HT1080 (cell line): ENCODE measurements around the gene RNF5. TPM values are rescaled to one million over a fixed set of nuclear protein-coding genes. Genes with fewer than 3 reads are reported as not detected.
A peak's percentile ranks its signal among the peaks of the same experiment; 100 is the strongest.

Experiments used
- DNase-seq: peaks from one replicate; pipeline ENCODE4 v3.0.0-alpha.2; 2015; ENCODE audit warnings: low read depth
- total RNA-seq: library from RNA; depleted of rRNA; stranded (reverse); fragments of >200 nt; shearing (Covaris generic); gene quantifications from 2 replicates; pipeline ENCODE4 v1.2.3, GENCODE V29; 2014

Gene RNF5
- total RNA-seq, 1 experiment from 2014 or later = 56.0 TPM

DNA sequence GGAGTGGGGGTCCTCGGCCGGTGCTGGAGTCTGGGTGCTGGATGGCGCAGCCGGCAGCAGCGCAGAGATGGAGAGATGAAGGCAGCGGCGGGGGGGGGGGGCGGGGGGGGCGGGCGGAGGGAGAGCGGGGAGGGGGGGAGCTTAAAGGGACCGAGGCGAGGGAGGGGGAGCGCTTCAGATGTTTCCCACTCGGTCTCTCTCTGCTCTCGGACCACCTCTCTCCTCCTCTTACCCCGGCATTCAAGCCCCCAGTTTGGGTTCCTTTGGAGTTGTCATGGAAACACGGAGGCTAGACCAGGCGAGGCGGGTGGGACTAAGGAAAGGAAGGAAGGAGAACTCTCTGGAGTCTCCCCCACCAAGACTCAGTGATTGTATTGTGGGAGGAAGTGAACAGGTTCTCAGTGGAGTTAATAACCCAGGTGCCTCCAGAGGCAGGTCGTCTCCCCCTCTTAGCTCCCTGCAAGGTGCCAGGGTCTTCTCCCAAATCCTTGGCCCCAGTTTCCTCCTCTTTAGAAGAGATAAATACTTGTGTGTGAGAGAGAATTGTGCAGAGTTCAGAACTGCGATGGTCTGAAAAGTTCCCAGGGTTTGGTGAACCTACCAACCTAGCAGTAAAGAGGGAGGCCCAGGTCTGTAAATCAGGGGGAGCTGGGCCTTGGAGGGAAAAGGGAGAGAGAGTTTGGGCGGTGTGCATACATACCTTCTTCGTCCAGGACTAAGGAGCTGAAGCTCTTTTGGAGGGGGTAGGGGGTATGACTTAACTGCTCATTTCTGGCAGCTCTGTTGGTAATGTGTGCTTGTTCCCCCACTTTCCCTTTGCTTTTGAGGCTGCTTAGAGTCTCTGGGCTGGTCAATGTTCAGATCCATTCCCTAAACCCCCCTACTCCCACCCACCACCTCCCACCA, 26.1 kb upstream of the RNF5 start, which contains the start of gene PRRT1:
TSS of gene PRRT1 (minus strand) at position 77 of the 906 bp plus-strand sequence. CDS start 112 bp downstream, outside the sequence.
- DNase-seq = no peak

DNA sequence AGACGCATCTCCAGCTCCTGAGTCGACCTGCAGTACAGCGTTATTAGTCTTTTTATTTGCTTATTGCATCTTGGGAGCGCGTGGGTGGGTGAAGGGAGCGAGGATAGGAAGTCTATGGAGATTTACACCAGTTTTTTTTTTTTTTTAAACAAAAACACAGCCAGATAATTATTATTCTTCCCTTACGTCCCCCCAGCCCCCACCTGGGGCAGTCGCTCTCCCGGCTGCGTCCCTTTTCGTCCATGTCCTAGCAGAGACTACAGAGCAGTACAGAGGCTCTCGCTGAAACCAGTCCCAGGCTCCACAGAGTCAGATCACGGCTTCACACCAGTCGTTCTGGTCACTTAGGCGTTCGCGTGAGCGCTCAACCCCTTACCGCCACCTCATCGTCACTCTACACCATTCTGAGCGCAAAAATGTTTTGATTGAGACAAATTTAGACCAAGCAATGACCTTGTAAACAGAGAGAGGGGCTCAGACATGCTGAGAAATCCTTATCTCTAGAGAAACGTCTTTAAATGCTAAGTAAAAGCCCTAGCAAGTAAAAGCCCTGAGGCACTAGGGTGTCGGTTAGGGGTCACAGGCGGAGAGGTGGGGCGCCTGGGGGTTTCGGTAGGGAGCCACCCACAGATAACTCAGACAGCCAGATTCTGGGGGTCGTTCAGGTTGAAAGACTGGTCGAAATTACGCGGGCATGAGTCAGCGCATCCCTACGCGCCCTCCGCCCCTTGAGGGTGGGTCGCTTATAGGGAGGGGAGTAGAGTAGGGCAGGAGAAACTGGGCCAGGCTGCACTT, 25.2 kb upstream of the RNF5 start:
- no peak for DNase-seq

GRCh38 chr6:32153564-32154513, 24.4 kb upstream of the RNF5 start, which contains the start of gene PPT2:
TSS of gene PPT2 (plus strand) at chr6:32154141. CDS start at chr6:32154595, 454 bp downstream.
- DNase-seq = peak; percentile 85

DNA sequence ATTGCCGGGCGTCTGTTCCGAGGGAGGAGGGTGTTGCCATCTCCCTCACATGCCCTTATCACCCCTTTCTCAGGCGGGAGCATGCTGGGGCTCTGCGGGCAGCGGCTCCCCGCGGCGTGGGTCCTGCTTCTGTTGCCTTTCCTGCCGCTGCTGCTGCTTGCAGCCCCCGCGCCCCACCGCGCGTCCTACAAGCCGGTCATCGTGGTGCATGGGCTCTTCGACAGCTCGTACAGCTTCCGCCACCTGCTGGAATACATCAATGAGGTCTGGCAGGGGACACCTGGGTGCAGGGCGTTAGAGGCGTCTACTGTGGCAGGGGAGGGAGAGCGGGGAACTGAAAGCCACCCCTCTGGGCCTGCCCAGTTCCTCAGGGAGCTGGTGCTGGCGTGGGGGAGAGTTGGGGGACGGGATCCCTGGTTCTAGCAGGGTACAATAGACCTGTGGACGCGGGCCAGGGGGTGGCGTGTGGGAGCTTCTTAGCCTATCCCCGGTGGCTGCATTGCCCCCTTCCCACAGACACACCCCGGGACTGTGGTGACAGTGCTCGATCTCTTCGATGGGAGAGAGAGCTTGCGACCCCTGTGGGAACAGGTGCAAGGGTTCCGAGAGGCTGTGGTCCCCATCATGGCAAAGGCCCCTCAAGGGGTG, 23.6 kb upstream of the RNF5 start:
- peak; percentile 50 for DNase-seq

- no peak for DNase-seq
Measured at GRCh38 chr6:32156891-32157290, 21.3 kb upstream of the RNF5 start.

- no peak for DNase-seq
Measured at GRCh38 chr6:32158052-32158451, 20.2 kb upstream of the RNF5 start.

- DNase-seq = no peak
Measured at GRCh38 chr6:32163559-32164258, 14.5 kb upstream of the RNF5 start.

DNA sequence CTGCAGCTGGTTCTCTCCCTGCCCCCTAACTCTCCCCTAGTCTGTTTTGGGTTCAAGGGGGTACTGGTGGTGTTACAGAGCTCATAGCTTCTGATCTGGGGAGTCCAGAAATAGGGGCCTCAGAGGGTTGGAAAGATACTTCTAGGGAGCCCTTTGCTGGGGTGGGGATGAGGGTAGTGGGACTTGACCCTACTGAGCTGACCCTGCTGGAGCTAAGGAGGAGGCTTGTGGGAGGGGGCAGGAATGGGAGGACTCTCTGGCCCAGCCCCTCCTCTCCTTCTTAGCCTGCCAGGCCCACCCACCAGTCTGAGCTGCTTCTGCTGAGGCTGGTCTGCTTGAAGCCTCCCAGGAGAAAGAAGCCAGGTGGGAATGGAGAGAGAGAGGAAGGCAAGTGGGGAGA, 13.9 kb upstream of the RNF5 start, which contains the start of gene EGFL8:
TSS of gene EGFL8 (plus strand) at position 301 of the 400 bp plus-strand sequence. CDS start 1,571 bp downstream, outside the sequence.
- no peak for DNase-seq

DNA sequence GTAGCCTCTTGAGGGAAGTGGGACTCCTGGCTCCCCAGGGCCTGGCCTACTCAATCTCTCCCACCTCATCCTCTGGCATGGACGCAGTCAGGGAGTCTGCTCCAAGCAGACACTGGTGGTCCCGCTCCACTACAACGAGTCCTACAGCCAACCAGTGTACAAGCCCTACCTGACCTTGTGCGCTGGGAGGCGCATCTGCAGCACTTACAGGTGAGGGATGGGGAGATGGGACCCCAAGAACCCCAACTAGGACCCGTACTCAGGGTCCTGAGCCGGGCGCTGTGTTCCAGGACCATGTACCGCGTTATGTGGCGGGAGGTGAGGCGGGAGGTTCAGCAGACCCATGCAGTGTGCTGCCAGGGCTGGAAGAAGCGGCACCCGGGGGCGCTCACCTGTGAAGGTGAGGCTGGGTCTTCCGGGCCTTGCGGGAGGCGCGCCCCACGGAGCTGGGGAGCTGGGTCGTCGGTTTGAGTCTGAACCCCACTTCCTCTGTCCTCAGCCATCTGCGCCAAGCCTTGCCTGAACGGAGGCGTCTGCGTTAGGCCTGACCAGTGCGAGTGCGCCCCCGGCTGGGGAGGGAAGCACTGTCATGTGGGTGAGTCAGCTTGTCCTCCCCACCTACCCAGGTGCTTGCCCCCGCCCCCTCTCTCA, 11.7 kb upstream of the RNF5 start:
- no peak for DNase-seq

- no peak for DNase-seq
Measured at GRCh38 chr6:32167154-32167760, 10.9 kb upstream of the RNF5 start.

DNA sequence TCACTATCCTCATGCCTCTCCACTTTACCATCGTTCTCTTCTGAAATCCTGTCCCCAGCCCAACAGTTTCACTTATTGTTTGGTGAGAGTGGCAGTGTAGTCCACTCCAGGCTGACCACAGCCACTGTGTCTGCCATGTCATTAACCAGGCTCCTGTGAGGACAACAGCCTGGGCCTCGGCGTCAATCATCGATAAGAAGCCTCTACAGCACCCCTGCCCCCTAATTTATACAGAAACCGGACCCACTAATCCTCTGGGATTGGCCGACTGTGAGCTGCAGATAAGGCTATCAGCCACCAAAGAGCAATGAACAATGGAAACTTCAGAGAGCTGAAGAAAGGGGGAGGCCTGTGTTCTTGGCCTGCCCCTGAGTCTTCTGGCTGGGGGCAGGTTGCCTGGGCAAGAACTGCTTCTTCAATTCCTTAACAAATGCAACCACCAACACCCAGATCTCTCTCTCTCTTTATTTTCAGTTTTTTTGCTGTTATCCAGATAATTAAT, 10.4 kb upstream of the RNF5 start:
- DNase-seq = no peak

DNA sequence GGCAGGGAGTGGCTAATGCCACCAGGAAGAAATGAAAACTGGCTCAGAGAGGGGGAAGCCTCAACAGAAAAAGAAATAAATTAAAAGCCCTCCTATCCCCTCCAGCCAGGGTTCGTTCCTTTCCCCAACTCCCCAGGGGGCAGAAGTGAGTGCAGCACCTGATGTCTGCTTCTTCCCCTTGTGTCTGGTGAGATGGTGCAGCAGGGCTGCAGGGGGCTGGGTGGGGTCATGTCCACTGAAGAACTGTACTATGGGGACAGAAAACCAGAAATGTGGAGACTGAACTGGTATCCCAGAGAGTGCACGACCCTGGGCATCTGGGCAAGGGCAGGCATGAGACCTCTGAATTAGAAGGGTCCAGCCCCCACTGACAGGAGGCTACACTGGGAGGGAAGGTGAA, 9.9 kb upstream of the RNF5 start:
- DNase-seq = no peak

- no peak for DNase-seq
Measured at GRCh38 chr6:32168807-32169591, 9.2 kb upstream of the RNF5 start.

DNA sequence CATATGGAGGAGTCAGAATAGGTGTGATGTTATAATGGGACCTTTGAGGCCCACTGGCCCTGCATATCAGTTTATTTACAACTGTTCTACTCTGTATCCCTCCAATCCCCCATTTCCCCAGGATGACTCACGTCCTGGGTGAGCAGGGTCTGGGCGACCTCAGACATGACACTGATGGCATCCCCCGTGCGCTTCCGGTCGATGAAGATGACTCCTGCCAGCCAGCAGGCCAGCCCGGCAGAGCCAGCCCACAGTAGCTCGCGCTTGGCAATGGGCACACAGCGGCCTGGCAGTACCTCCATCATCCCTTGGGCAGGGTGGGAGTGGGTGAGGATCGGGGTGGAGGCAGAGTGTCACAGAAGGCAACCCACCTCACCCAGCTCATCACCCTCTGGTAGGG, 7.9 kb upstream of the RNF5 start:
- no peak for DNase-seq

DNA sequence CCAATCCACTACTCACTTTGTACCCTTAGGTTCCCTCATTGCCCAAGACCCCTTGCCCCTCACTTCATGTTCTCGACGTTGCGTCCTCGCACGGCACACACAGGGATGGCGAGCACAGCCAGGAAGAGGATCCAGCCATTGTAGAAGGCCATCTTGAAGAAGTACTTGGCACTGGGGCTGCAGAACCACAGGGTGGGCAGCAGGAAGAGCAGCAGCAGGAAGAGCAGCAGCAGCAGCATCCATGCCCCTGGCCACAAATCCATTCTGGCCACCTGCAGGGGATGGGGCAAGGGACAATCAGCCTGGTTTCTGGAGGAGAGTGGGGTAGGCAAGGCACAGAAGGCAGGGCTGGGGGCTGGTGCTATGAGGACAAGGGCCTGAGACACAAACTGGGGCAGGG, 7.0 kb upstream of the RNF5 start:
- DNase-seq = no peak

DNA sequence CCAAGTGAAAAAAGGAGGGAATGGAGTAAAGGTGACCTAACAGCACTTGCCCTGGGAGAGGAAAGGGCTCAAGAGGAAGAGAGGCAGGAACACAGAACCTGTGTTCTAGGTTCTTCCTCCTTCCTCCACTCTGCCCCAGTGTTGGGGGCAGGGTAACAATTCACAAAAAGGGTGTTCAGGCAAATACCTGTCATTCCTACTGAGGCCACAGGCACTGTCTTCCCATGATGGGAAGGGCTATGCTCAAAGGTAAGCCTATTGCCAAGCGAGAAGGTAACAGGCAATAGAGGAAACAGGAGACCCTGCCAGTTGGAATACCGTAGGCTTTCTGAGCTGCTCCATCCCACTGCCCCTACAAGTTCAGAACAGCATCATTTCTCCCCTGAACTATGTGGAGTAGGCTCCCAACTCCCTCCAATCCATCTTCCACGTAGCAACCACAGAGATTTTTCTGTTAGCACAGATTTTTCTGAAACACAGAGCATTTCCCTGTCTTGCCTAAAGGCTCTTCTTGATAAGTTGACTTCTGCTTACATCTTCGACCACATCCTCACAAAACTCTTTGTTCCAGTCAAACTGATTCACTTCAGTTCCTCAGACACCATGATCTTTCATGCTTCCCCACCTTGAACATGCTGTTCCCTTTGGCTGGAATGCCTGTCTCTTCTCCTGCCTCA, 5.0 kb upstream of the RNF5 start:
- no peak for DNase-seq

- DNase-seq = no peak
Measured at GRCh38 chr6:32174416-32174815, 3.8 kb upstream of the RNF5 start.
